HK-2 (cell line): ENCODE measurements around the gene DGKK.
"Not testable (repeated sequence)": the region's sequence is repeated elsewhere in the genome, so short reads cannot be mapped to it uniquely, and the experiment has no call there.

Source experiments
- DNase-seq: peaks from one replicate; pipeline ENCODE4 v3.0.0-alpha.2; 2018; ENCODE audit not compliant: unreplicated experiment

DGKK gene

DNA sequence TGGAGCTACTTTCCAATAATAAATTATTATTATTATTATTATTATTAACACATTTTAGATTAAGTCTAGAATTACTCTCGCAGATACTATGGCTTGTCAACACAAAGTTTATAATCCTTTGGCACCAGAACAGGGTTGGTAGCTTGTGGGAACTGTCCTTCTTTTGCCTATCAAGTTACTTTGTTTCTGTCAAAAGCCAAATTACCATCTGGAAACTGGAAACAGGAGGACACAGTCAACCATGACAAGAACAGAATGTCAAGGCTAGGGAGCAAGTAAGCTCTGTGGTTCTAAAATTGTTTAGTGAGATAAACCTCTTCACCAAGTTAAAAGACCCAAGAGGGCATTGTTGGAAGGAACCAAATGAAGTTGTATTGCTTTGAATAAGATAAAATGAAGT is 42.5 kb downstream of the DGKK start:
- DNase-seq, result no peak

DNA sequence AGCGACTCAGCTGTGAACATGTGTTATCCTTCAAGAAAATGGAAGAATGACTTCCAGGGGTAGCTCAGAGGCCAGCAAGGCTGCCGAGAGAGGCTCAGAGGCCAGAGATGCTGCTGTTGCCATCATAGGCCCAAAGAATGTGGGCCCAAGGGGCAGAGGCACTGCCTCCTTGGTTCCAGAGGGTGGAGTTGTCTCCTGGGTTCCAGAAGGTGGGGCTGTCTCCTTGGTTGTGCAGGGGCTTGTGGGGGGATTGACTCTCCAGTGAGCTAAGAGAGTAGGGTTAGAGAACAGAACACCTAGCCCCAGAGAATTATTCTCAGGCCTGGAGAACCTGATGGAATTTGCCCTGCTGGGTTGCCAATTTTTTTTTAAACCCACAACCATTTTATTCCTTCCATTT is 62.6 kb downstream of the DGKK start:
- no peak for DNase-seq

DNA sequence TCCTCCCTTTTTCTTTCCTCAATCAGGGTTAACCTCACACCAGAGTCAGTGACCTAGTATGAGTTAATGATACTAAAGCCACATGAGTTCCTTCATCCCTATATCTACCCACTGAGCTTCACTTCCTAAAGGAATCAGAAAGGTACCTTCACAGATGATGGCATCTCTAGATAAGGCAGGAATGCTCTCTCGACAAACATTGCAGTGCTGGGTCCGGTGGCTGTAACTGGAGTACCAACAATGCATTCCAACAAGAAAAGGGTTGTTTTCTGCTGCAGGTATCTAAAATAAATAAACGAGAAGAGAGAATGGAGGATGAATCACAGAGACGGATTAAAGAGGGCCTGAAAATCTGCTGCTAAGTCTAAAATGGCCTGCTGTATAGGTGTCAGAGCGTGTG is 66.7 kb downstream of the DGKK start:
- no peak for DNase-seq

DNA sequence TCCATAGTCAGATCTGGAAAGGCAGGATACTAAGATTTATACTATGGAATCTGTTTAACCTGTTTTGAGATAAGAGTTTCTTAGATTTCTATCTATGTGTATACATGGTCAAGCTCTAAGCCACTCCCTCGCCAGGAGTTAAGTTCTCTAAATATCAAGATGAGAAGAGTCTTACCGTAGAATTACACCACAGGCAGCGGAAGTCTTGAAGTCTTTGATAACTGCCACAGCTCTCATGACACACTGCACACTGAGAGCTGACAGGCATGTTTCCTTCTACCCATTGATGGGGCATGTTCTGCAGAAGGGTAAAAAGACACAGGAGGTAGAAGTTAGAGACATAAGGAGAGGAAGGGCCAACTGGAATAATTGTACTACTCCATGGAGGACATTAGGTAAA is 67.7 kb downstream of the DGKK start:
- DNase-seq, result no peak

DNA sequence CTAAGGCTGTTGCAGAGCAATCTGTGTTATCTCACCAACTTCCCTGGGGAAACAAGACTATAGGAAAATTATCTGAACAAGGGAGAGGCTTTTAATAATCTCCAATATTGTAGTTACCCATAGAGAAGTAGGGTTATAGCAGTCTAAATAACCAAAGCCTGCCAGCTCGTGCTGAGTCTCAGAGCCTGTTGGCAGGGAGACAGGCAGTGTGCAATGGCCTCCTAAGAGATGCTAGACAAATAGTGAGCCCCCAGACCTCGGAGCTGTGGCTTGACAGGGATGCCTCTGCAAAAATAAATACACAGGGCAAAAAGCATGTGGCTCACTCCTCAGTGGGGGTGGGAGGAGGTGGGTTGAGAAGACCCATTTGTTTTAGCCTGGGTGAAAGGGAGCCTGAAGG is 76.7 kb downstream of the DGKK start:
- DNase-seq, result no peak

DNA sequence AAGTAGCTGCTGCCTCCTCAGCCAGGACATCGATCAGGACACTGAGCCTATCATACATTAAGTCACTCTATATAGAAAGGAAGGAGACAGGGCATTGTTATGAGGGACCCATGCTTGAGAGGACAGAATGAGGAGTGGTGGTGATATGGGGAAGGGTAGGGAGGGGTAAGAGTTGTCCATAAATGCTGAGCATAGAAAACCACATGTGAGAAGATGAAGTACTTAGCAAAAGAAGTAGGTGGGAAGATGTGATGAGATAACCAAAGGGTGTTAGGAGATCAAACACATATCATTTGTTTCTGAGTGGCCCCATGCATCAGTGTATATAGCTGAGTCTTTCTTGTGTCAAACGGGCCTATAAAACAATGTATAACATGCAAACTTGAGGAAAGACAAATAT is 84.1 kb downstream of the DGKK start:
- no peak for DNase-seq

DNA sequence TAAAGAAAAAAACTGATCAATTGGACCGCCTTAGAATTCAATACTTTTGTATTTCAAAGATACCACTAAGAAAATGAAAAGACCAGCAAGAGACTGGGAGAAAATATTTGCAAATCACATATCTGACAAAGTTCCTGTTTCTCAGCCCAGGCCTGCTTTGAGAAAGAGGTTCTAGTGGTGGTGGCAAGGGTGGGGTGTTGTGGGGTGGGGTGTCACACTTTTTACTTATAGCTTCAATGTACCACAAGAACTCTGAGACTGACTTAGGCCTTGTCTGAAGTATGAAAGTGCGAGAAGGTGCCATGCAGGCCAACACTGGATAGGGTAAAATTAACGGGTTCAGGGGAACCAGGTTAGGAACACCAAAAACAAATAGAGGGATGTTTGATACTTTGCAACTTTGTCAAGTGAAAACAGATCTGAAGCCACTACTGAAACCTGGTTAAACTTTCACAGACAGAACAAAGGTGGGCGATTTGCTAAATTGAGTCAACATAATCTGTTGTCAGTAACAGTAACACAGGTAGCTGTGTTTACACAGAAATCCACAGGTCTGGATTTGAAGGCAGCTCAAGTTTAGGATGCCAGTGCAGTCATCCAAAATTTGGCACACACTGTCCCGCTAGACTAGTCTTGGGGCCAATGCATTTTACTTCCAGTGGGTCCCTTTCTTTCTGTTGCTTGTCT is 88.8 kb downstream of the DGKK start:
- no peak for DNase-seq

DNA sequence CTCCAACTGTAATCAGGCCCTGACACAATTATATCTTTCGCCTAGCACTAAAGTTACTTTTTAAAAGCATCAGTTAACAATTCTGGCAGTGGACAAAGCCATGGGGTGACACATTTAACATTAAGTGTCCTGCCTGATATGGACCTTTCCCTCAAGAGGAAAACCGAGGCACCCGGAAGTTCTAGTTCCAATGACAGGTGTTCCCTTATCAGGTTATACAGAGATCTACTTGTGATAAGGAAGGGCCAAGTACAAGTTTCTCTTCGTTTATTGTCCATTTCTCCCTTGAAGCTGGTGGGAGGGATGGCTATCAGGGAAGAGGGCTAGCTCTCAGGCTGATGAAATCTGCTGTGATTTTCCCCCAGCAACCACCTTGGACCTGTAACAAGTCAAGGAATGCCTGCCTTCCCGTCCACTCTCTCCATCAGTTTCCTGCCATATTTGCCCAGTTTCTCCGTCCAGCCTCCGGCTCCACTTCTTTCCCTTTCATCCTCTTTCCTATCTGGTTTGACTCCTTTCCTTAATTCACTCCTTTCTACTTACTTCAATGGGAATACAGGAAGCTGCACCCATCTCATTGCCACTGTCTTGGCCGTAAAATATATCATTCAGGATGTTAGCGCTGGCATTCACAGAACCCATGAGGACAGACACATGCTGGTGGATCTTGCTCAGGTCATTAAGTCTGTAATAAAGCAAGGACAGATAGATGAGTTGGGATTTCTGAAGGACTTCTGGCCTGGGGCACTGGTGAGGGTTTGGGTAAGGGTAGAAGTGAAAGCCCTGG is 95.0 kb downstream of the DGKK start:
- no peak for DNase-seq

DNA sequence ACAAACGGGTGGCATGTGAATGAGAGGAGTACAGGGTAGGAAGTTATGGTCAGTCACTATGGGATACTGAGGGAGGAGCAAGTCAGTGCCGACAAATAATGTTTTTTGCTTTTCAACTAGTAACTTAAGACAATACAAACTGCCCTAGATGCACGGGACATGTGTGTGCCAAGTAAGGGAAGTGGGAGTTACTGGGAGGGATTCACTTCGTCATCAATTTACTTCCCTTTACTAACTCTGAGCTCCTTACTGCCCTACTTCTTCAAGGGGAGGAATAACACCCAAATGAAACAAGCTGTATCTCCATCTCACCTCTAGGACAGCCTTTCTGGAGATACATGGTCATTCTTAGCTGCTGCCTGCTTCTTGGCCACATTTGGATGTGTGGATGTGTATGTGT is 97.7 kb downstream of the DGKK start:
- DNase-seq, result no peak

DNA sequence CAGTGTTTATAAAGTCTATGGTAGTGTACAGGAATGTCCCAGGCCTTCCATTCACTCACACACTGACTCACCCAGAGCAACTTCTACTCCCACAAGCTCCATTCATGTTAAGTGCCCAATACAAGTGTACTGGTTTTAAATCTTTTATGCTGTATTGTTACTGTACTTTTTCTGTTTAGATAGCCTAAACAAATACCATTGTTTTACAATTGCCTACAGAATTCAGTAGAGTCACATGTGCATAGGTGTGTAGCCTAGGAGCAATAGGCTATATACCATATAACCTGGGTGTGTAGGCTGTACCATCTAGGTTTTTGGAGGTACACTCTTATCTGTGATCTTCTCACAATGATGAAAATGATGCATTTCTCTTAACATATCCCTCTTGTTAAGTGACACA is 126.7 kb downstream of the DGKK start:
- no peak for DNase-seq

DNA sequence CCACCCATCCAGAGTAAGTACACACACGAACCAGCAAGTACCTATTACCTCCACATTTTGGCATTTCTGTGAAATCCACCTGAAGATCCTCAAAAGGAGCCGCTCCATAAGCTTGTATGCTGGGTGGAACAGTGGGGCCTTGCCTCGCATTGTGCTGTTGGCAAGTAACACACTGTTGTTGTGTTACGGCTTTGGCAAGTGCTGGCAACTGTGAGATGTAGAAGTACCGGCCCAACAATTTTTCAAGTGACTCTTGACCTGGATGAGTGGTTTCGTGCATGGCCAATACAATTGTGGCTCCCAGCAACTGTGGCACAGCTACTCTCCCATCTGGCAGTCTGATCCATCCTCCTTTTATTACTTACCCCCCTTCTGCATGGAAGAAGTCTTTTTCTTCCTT is 137.3 kb downstream of the DGKK start:
- no peak for DNase-seq

DNA sequence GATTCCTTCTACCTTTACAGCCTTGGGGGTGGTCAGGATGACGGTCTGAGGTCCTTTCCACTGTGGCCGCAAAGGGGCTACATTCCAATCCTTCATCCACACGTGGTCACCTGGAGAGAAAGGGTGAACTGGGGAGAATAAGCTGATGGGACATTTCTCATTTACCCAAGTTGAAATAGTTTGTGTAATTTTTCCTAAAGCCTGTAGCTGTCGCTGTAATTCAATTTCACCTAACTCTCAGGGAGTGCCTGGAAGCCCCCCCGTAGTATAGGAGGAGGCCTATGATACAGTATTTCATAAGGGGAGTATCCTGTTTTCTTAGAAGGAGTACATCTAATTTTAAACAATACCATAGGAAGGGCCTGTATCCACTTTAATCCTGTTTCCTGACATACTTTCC is 138.0 kb downstream of the DGKK start:
- not testable (repeated sequence) for DNase-seq

DNA sequence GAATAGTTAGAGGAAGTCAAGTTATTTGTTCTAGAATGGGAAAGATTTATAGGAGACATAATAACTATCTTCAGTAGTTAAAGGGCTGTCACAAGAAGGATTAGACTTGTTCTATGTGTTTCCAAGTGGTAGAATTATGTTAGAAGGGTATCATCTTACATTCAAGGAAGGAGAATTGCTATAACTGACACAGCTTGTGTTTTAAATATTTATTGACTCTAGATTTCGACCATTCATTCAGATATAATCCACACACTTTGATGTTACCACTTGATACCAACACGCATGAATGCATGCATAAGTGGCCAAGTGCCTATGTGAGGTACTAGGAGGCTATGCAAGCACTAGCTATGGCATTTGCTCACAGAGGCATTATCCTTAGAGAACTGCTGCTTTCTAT is 143.4 kb downstream of the DGKK start:
- no peak for DNase-seq
